GM12878 (cell line): Measurements from ENCODE around the gene FUBP3. TPM values are rescaled to one million over a fixed set of nuclear protein-coding genes. Genes with fewer than 3 reads are reported as not detected.

ENCODE experiments used
- ATAC-seq: fragments of 200-7000 bp; cut with Tn5 transposase; 3 replicates; pipeline ENCODE4 v1.9.1; 2020; ENCODE audit warnings: mild to moderate bottlenecking, moderate library complexity
- BruUV-seq: library from RNA; stranded (reverse); fragments of 400-500 nt; replicated peaks from 2 replicates; lab custom pipeline; 2021; lab: Mats Ljungman, UMichigan
- CTCF ChIA-PET: fragments of 300-600 bp; sonication (Branson Sonifier 250); formaldehyde crosslinking; extraction: SDS; loops from one replicate; lab custom pipeline; 2021; ENCODE audit warnings: inconsistent platforms; lab: Yijun Ruan, JAX
- POLR2A ChIA-PET: fragments of 350-600 bp; formaldehyde crosslinking; extraction: SDS; loops from one replicate; lab custom pipeline; 2021; ENCODE audit warnings: inconsistent platforms; lab: Charles Lee
- RAD21 ChIA-PET: fragments of 300-600 bp; sonication (Branson Sonifier 250); formaldehyde crosslinking; loops from one replicate; lab custom pipeline; 2023; ENCODE audit warnings: antibody characterized with exemption; ENCODE audit not compliant: unreplicated experiment; lab: Charles Lee
- SMC1A ChIA-PET: fragments of 300-600 bp; sonication (Branson Sonifier 250); formaldehyde crosslinking; loops from one replicate; lab custom pipeline; 2023; ENCODE audit not compliant: unreplicated experiment, uncharacterized antibody; lab: Charles Lee
- DNase-seq: peaks from one replicate; pipeline ENCODE4 v3.0.0-alpha.2; 2011; ENCODE audit warnings: low read depth, low spot score
- FAIRE-seq: peaks from 3 replicates; lab custom pipeline; 2011; peaks lifted over from hg19 to GRCh38; lab: Jason Lieb, UNC
- H2AFZ ChIP-seq: 2 replicates; pipeline ENCODE4 v1.6.0; 2011; ENCODE audit warnings: low read depth, low read length, control low read depth; ENCODE audit not compliant: control insufficient read depth
- H3K27ac ChIP-seq: 2 replicates; pipeline ENCODE4 v1.5.1; 2011; ENCODE audit warnings: control low read depth; ENCODE audit not compliant: control insufficient read depth, insufficient read depth
- H3K27me3 ChIP-seq, 2 experiments: replicated peaks in 1 of 2; 2 replicates each; pipeline versions ENCODE4 v1.6.0 to v1.6.1; 2011; ENCODE audit warnings: low read length in 1 of 2; ENCODE audit not compliant: control insufficient read depth in 2 of 2, insufficient read depth in 2 of 2
- H3K36me3 ChIP-seq, 2 experiments: 2 replicates each; pipeline ENCODE4 v1.5.1; 2011; ENCODE audit warnings: low read length in 1 of 2; ENCODE audit not compliant: control insufficient read depth in 2 of 2, insufficient read depth in 2 of 2
- H3K4me1 ChIP-seq: 2 replicates; pipeline ENCODE4 v1.6.1; 2011; ENCODE audit warnings: mild to moderate bottlenecking, low read length, moderate library complexity, mixed read lengths; ENCODE audit not compliant: control insufficient read depth, insufficient read depth
- H3K4me2 ChIP-seq: 2 replicates; pipeline ENCODE4 v1.6.0; 2011; ENCODE audit warnings: control low read depth; ENCODE audit not compliant: control insufficient read depth, insufficient read depth
- H3K4me3 ChIP-seq: fragments of 200-600 bp; sonication (generic); 2 replicates; pipeline ENCODE4 v1.5.1; 2016
- H3K79me2 ChIP-seq: 2 replicates; pipeline ENCODE4 v1.6.0; 2011; ENCODE audit warnings: low read length; ENCODE audit not compliant: control insufficient read depth, insufficient read depth
- H3K9ac ChIP-seq: 2 replicates; pipeline ENCODE4 v1.8.0; 2011; ENCODE audit warnings: low read length, control low read depth, mixed read lengths; ENCODE audit not compliant: control insufficient read depth, insufficient read depth
- H3K9me3 ChIP-seq: replicated peaks from 3 replicates; pipeline ENCODE4 v1.5.1; 2011; ENCODE audit warnings: mild to moderate bottlenecking, low read length; ENCODE audit not compliant: control insufficient read depth, insufficient read depth
- H4K20me1 ChIP-seq: 2 replicates; pipeline ENCODE4 v1.6.0; 2011; ENCODE audit not compliant: control insufficient read depth, insufficient read depth
- BACH1 ChIP-seq: fragments of 450-650 bp; IDR thresholded peaks from 2 replicates; pipeline ENCODE4 v1.6.1; 2017; ENCODE audit warnings: mild to moderate bottlenecking, borderline replicate concordance
- ETV6 ChIP-seq, 2 experiments: fragments of 450-650 bp in 1 of 2; IDR thresholded peaks in 1 of 2; conservative IDR thresholded peaks in 1 of 2; 2 replicates each; pipeline ENCODE4 v1.6.1; 2014; ENCODE audit warnings: antibody characterized with exemption in 1 of 2, borderline replicate concordance in 1 of 2, low read depth in 1 of 2, mild to moderate bottlenecking in 1 of 2, moderate library complexity in 1 of 2
- FOS ChIP-seq: IDR thresholded peaks from 3 replicates; pipeline ENCODE4 v1.6.1; 2011; ENCODE audit warnings: borderline replicate concordance; ENCODE audit not compliant: insufficient read length; ENCODE audit errors: extremely low read depth
- FOXM1 ChIP-seq: IDR thresholded peaks from 2 replicates; pipeline ENCODE4 v1.6.1; 2012; ENCODE audit warnings: low read depth, mild to moderate bottlenecking, inconsistent platforms, low read length, moderate library complexity
- IKZF2 ChIP-seq, 2 experiments: fragments of 450-650 bp; IDR thresholded peaks; 2 replicates each; pipeline ENCODE4 v1.6.1; 2017; ENCODE audit warnings: mild to moderate bottlenecking in 2 of 2, moderate library complexity in 2 of 2
- JUND ChIP-seq: IDR thresholded peaks from 2 replicates; pipeline ENCODE4 v1.6.1; 2012; ENCODE audit warnings: low read depth, mild to moderate bottlenecking, low read length, improper control_type of control experiment, moderate library complexity
- KDM1A ChIP-seq: fragments of 200-600 bp; sonication (generic); IDR thresholded peaks from 2 replicates; pipeline ENCODE4 v1.6.1; 2016; ENCODE audit warnings: borderline replicate concordance
- KLF5 ChIP-seq: fragments of 450-650 bp; IDR thresholded peaks from 2 replicates; pipeline ENCODE4 v1.6.1; 2014; ENCODE audit warnings: mild to moderate bottlenecking; ENCODE audit not compliant: partially characterized antibody
- MEF2B ChIP-seq: fragments of 450-650 bp; IDR thresholded peaks from 2 replicates; pipeline ENCODE4 v1.6.1; 2018; ENCODE audit warnings: mild to moderate bottlenecking, moderate library complexity; ENCODE audit not compliant: partially characterized antibody, poor library complexity, severe bottlenecking
- MTA2 ChIP-seq: fragments of 450-650 bp; IDR thresholded peaks from 2 replicates; pipeline ENCODE4 v1.6.1; 2016; ENCODE audit warnings: low read depth, mild to moderate bottlenecking, moderate library complexity
- PAX8 ChIP-seq: fragments of 450-650 bp; IDR thresholded peaks from 2 replicates; pipeline ENCODE4 v1.6.1; 2017; ENCODE audit warnings: mild to moderate bottlenecking, moderate library complexity
- POLR2AphosphoS2 ChIP-seq: IDR thresholded peaks from 2 replicates; pipeline ENCODE4 v1.6.1; 2011; ENCODE audit warnings: low read depth, mild to moderate bottlenecking, low read length, improper control_type of control experiment, moderate library complexity
- SMAD5 ChIP-seq: IDR thresholded peaks from 2 replicates; pipeline ENCODE4 v1.6.1; 2016; ENCODE audit warnings: antibody characterized with exemption, low read depth
- SREBF1 ChIP-seq: IDR thresholded peaks from 2 replicates; pipeline ENCODE4 v1.6.1; 2012; ENCODE audit warnings: mild to moderate bottlenecking, low read length
- SRF ChIP-seq, 2 experiments: IDR thresholded peaks; 2 replicates each; pipeline ENCODE4 v1.6.1; 2011; ENCODE audit warnings: low read depth in 2 of 2, low read length in 2 of 2, mild to moderate bottlenecking in 1 of 2, moderate library complexity in 1 of 2
- USF2 ChIP-seq: IDR thresholded peaks from 2 replicates; pipeline ENCODE4 v1.6.1; 2011; ENCODE audit warnings: low read depth, low read length, improper control_type of control experiment, borderline replicate concordance
- ZNF274 ChIP-seq: IDR thresholded peaks from one replicate; pipeline ENCODE4 v1.8.0; 2011; ENCODE audit not compliant: insufficient read length, insufficient read depth
- WGBS: methylation state at CpG from one replicate; pipeline ENCODE4 v1.1.6; 2016; ENCODE audit warnings: low lambda C conversion rate; ENCODE audit not compliant: insufficient replicate concordance, insufficient coverage; ENCODE audit errors: missing lambda C conversion rate; 5-methylcytosine and 5-hydroxymethylcytosine counted together
- in situ Hi-C: fragments of 300-500 bp; cut with MboI; formaldehyde crosslinking; loops from 9 replicates; pipeline ENCODE4 v1.14.3; 2018; ENCODE audit warnings: mixed read lengths
- intact Hi-C: fragments of 100-400 bp; cut with micrococcal nuclease; formaldehyde crosslinking; loops from one replicate; pipeline ENCODE4 v1.14.2; 2022; ENCODE audit not compliant: unreplicated experiment
- polyA plus RNA-seq, 11 experiments: library from polyadenylated mRNA; depleted of rRNA in 4 of 11; unstranded in 6 of 11; stranded (reverse) in 5 of 11; fragments of >200 nt; fragmentation: Nextera tagmentation in 4 of 11; fragmentation: Illumina TruSeq in 1 of 11; extraction: Ambion mirVana in 4 of 11; extraction: Trizol in 1 of 11; gene quantifications; 1 replicate in 1 of 11; 2 replicates in 10 of 11; pipeline versions ENCODE4 v1.2.1 to v1.2.3, GENCODE V29; 2011 to 2016; ENCODE audit warnings: inconsistent platforms in 2 of 11, missing spikeins in 2 of 11, low read depth in 1 of 11
- total RNA-seq, 4 experiments: library from RNA; depleted of rRNA in 3 of 4; stranded (reverse); fragments of >200 nt in 3 of 4; fragmentation: Illumina TruSeq in 1 of 4; extraction: Trizol in 1 of 4; gene quantifications; 2 replicates each; pipeline versions ENCODE4 v1.2.1 to v1.2.3, GENCODE V29; 2013 to 2021
- TF ChIP-seq, protein P1 (sequence below): fragments of 150-350 bp; IDR thresholded peaks from 2 replicates; pipeline ENCODE4 v1.6.1; 2014; ENCODE audit warnings: mild to moderate bottlenecking, low read depth, low read length

Gene FUBP3
- total and polyA plus RNA-seq, 10 of the 15 experiments (the other 5 are each of a cell fraction or from before 2014, with no cell fraction given): 2.4 to 49.4 (median 37.2) TPM

DNA sequence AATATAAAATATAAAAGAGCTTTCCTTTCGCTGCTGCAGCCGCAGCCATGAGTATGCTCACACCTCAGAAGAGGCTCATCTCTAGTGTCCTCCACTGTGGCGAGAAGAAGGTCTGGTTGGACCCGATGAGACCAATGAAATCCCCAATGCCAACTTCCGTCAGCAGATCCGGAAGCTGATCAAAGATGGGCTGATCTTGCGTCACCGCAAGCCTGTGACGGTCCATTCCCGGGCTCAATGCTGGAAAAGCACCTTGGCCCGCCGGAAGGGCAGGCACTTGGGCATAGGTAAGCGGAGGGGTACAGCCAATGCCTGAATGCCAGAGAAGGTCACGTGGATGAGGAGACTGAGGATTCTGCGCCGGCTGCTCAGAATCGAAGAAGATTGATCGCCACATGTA, 72.4 kb downstream of the FUBP3 start:
- H3K79me2 ChIP-seq: no peaks in the 10 kb centered on the region
- TF ChIP-seq MTA2 (no peak), JUND (no peak), FOS (no peak), IKZF2 (IDR thresholded peaks at IDR 0.05) (no peak), MEF2B (no peak), KLF5 (no peak), SRF (IDR thresholded peaks at IDR 0.05; ENCODE audit: low read depth in 2 of 2, low read length in 2 of 2) (no peak), SMAD5 (no peak), POLR2AphosphoS2 (no peak), FOXM1 (no peak), BACH1 (no peak), USF2 (no peak), ZNF274 (no peak), KDM1A (no peak), PAX8 (no peak), ETV6 (conservative IDR thresholded peaks at IDR 0.05 in 1 of 2, IDR thresholded peaks at IDR 0.05 in 1 of 2; ENCODE audit: borderline replicate concordance in 1 of 2, low read depth in 1 of 2) (no peak), SREBF1 (no peak)
- TF ChIP-seq, protein P1, sequence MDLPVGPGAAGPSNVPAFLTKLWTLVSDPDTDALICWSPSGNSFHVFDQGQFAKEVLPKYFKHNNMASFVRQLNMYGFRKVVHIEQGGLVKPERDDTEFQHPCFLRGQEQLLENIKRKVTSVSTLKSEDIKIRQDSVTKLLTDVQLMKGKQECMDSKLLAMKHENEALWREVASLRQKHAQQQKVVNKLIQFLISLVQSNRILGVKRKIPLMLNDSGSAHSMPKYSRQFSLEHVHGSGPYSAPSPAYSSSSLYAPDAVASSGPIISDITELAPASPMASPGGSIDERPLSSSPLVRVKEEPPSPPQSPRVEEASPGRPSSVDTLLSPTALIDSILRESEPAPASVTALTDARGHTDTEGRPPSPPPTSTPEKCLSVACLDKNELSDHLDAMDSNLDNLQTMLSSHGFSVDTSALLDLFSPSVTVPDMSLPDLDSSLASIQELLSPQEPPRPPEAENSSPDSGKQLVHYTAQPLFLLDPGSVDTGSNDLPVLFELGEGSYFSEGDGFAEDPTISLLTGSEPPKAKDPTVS: no peak
- no peaks in the 10 kb centered on the region for H3K9me3 ChIP-seq
- H3K4me1 ChIP-seq: no peaks in the 10 kb centered on the region
- no peaks in the 10 kb centered on the region for H4K20me1 ChIP-seq
- RAD21 ChIA-PET: no interaction called here
- no peak overlapping the region for H3K27ac ChIP-seq
- WGBS: 81% methylated on average over 14 of the region's 18 CpGs
- H3K36me3 ChIP-seq: no peaks in the 10 kb centered on the region
- SMC1A ChIA-PET: no interaction called here
- no peak overlapping the region for H2AFZ ChIP-seq
- POLR2A ChIA-PET: no interaction called here
- ATAC-seq (no peak), FAIRE-seq (no peak), DNase-seq (no peak)
- H3K27me3 ChIP-seq: peaks cover 0 to 2% of the 10 kb centered on the region in 2 experiments; a peak in 2 of 4 replicates
- in situ Hi-C loops (no loop called here), intact Hi-C loops (no loop called here)
- no peak overlapping the region for H3K4me3 ChIP-seq
- H3K9ac ChIP-seq: no peak overlapping the region
- no TSS peak for BruUV-seq
- H3K4me2 ChIP-seq: no peak overlapping the region
- CTCF ChIA-PET: no interaction called here
